NCI-H345 treated with DMSO at 0.1 percent for 48 hours (cell line): ENCODE results near the gene KCNQ1.

ENCODE experiments used
- DNase-seq: peaks from one replicate; lab custom pipeline; 2025; ENCODE audit not compliant: unreplicated experiment; lab: John Stamatoyannopoulos, UW

Gene KCNQ1

GRCh38 chr11:2644844-2645778, 200.3 kb downstream of the KCNQ1 start:
- no peak for DNase-seq

GRCh38 chr11:2645779-2646118, 200.9 kb downstream of the KCNQ1 start:
- no peak for DNase-seq

- DNase-seq: no peak
Observed at GRCh38 chr11:2647167-2647566, 202.4 kb downstream of the KCNQ1 start.

GRCh38 chr11:2647953-2648352, 203.1 kb downstream of the KCNQ1 start:
- no peak for DNase-seq

GRCh38 chr11:2649400-2649799, 204.6 kb downstream of the KCNQ1 start:
- no peak for DNase-seq

- DNase-seq: no peak
Observed at GRCh38 chr11:2649848-2650247, 205.0 kb downstream of the KCNQ1 start.

GRCh38 chr11:2650343-2650867, 205.6 kb downstream of the KCNQ1 start:
- no peak for DNase-seq

GRCh38 chr11:2651054-2651617, 206.3 kb downstream of the KCNQ1 start:
- DNase-seq: no peak

- no peak for DNase-seq
Observed at GRCh38 chr11:2651826-2652271, 207.0 kb downstream of the KCNQ1 start.

- DNase-seq: no peak
Observed at GRCh38 chr11:2652333-2653197, 207.8 kb downstream of the KCNQ1 start.

- DNase-seq: no peak
Observed at GRCh38 chr11:2653198-2653551, 208.4 kb downstream of the KCNQ1 start.

- DNase-seq: peak; percentile 57
Observed at GRCh38 chr11:2653930-2654739, 209.3 kb downstream of the KCNQ1 start.

GRCh38 chr11:2655016-2655719, 210.4 kb downstream of the KCNQ1 start:
- DNase-seq: no peak

GRCh38 chr11:2655834-2656622, 211.2 kb downstream of the KCNQ1 start:
- peak; percentile 33 for DNase-seq

GRCh38 chr11:2656859-2657258, 212.1 kb downstream of the KCNQ1 start:
- DNase-seq: no peak

GRCh38 chr11:2657697-2658284, 213.0 kb downstream of the KCNQ1 start:
- DNase-seq: no peak

- no peak for DNase-seq
Observed at GRCh38 chr11:2660357-2660939, 215.6 kb downstream of the KCNQ1 start.
